Urothelium cell line (cell line): ENCODE data around the gene TRAPPC2B.
"Not testable (repeated sequence)": the region's sequence is repeated elsewhere in the genome, so short reads cannot be mapped to it uniquely, and the experiment has no call there.

Experiments
- DNase-seq: peaks from one replicate; pipeline ENCODE4 v3.0.0; 2011; ENCODE audit warnings: low spot score, mixed read lengths
- FAIRE-seq: peaks from 2 replicates; lab custom pipeline; 2011; peaks lifted over from hg19 to GRCh38; lab: Jason Lieb, UNC

The TRAPPC2B gene

GRCh38 chr19:57374179-57374578, 10.8 kb downstream of the TRAPPC2B start:
- FAIRE-seq (no peak), DNase-seq (no peak)

GRCh38 chr19:57374647-57375046, 11.3 kb downstream of the TRAPPC2B start:
- not testable (repeated sequence) for FAIRE-seq, DNase-seq

GRCh38 chr19:57376151-57376550, 12.8 kb downstream of the TRAPPC2B start:
- FAIRE-seq (no peak), DNase-seq (no peak)

- FAIRE-seq (no peak), DNase-seq (no peak)
Observed at GRCh38 chr19:57377498-57378146, 14.3 kb downstream of the TRAPPC2B start.

- FAIRE-seq (no peak), DNase-seq (no peak)
Observed at GRCh38 chr19:57380923-57381322, 17.6 kb downstream of the TRAPPC2B start.

GRCh38 chr19:57382806-57383488, 19.6 kb downstream of the TRAPPC2B start:
- FAIRE-seq = no peak

GRCh38 chr19:57389194-57389729, 25.9 kb downstream of the TRAPPC2B start:
- no peak for DNase-seq
- FAIRE-seq = no peak

More at GRCh38 chr19:57382806-57383488, 19.6 kb downstream of the TRAPPC2B start:
- DNase-seq = no peak

GRCh38 chr19:57389730-57390598, 26.6 kb downstream of the TRAPPC2B start, which contains the start of gene ZNF548:
Gene ZNF548 (plus strand): TSS chr19:57389854. CDS start chr19:57390100, 246 bp downstream.
- DNase-seq = peak; percentile 92
- FAIRE-seq = peak; percentile 81

GRCh38 chr19:57395710-57396109, 32.4 kb downstream of the TRAPPC2B start:
- no peak for DNase-seq
- no peak for FAIRE-seq

- DNase-seq (no peak), FAIRE-seq (no peak)
Observed at GRCh38 chr19:57398868-57399267, 35.5 kb downstream of the TRAPPC2B start.

- no peak for FAIRE-seq
- no peak for DNase-seq
Observed at GRCh38 chr19:57403737-57404563, 40.6 kb downstream of the TRAPPC2B start.

- no peak for FAIRE-seq
- DNase-seq = peak; percentile 66
Observed at GRCh38 chr19:57406516-57407123, 43.3 kb downstream of the TRAPPC2B start.

GRCh38 chr19:57410877-57411671, 47.7 kb downstream of the TRAPPC2B start, which contains the start of gene ZNF17:
Gene ZNF17 (plus strand): TSS chr19:57411161. CDS start chr19:57413616, 2,455 bp downstream.
- DNase-seq (peak; percentile 94), FAIRE-seq (peak; percentile 77)
